22Rv1 (cell line): Measurements from ENCODE around the gene TTLL3.
A peak's percentile ranks its signal among the peaks of the same experiment; 100 is the strongest.

Experiments used
- H3K27ac ChIP-seq: fragments of 450-650 bp; 2 replicates; pipeline ENCODE4 v1.5.1; 2017
- ZFX ChIP-seq: fragments of 450-650 bp; IDR thresholded peaks from 2 replicates; pipeline ENCODE4 v1.6.1; 2017; ENCODE audit warnings: antibody characterized with exemption, borderline replicate concordance
- TF ChIP-seq, protein P1 (sequence below): fragments of 450-650 bp; IDR thresholded peaks from 2 replicates; pipeline ENCODE4 v1.5.1; 2017; ENCODE audit warnings: mild to moderate bottlenecking

The TTLL3 gene

DNA sequence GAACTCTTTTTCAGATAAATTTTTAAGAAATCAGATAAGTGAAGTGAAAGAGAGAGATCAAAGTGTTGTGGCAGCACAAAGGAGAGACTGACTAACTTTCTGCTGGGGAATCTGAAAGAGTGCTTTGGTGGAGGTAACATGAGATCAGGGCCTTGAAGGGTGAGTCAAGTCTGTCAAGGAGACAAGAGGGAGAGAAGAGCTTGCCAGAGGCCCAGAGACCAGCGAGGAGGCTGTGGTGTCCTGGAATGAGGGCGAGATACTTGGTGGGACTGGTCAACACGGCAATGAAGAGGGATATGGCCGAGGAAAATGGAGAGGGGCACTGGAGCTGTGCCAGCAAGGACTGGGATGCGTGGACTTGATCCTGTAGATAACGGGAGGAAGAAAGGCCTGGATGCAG lies 22.3 kb upstream of the TTLL3 start:
- no peak for TF ChIP-seq ZFX
- TF ChIP-seq, protein P1, sequence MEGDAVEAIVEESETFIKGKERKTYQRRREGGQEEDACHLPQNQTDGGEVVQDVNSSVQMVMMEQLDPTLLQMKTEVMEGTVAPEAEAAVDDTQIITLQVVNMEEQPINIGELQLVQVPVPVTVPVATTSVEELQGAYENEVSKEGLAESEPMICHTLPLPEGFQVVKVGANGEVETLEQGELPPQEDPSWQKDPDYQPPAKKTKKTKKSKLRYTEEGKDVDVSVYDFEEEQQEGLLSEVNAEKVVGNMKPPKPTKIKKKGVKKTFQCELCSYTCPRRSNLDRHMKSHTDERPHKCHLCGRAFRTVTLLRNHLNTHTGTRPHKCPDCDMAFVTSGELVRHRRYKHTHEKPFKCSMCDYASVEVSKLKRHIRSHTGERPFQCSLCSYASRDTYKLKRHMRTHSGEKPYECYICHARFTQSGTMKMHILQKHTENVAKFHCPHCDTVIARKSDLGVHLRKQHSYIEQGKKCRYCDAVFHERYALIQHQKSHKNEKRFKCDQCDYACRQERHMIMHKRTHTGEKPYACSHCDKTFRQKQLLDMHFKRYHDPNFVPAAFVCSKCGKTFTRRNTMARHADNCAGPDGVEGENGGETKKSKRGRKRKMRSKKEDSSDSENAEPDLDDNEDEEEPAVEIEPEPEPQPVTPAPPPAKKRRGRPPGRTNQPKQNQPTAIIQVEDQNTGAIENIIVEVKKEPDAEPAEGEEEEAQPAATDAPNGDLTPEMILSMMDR, result no peak
- H3K27ac ChIP-seq, result no peak overlapping the region

DNA sequence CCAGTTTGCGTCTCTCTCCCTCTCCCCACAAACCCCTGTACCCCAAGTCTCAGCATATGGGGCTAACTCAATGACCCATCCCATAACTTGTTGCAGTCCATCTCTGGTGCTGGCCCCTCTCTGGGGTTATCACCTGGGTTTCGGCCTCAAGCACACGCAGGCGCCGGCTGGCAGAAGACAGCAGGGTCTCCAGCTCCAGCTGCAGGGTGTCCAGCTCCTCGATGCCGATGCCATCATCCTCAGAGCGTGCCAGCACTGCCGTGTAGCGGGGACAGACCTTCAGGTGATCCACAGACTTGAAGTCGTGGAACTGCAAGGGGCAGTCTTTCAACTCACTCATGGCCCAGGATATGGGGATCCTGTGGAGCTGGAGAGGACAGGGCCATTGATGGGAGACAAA lies 18.9 kb upstream of the TTLL3 start:
- TF ChIP-seq, protein P1, result no peak
- TF ChIP-seq ZFX, result no peak
- peak overlapping the region; percentile 92; the same call in 1 of the 2 replicates for H3K27ac ChIP-seq

DNA sequence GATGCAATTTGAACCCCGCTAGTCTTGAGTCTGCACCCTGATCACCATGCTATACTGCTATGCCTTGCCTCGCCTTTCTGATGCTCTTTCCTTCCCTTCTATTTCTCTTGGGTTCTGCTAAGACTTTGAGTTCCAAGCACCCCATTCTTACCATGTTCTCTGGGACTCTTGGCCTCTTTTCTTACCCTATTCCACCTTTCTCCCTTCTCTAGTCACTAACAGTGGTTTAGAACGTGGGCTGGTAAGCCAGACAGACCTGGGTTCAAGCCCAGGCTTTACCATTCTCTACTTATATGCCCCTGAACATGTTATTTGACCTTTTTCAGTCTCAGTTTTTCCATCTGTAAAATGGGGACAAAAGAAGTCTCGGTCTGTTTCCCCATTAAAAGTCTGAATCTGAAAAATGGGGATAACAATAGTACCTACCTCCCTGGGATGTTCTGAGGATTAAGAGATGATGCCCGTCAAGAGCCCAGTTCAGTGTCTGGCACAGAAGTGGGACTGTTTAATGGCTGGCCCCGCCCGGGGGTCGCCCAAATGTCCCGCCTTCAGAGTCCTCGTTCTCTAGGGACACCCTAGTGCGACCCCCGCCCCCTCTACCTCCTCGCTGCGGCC lies 18.2 kb upstream of the TTLL3 start:
- peak overlapping the region; percentile 92 for H3K27ac ChIP-seq
- TF ChIP-seq ZFX, result no peak
- TF ChIP-seq, protein P1, result no peak

DNA sequence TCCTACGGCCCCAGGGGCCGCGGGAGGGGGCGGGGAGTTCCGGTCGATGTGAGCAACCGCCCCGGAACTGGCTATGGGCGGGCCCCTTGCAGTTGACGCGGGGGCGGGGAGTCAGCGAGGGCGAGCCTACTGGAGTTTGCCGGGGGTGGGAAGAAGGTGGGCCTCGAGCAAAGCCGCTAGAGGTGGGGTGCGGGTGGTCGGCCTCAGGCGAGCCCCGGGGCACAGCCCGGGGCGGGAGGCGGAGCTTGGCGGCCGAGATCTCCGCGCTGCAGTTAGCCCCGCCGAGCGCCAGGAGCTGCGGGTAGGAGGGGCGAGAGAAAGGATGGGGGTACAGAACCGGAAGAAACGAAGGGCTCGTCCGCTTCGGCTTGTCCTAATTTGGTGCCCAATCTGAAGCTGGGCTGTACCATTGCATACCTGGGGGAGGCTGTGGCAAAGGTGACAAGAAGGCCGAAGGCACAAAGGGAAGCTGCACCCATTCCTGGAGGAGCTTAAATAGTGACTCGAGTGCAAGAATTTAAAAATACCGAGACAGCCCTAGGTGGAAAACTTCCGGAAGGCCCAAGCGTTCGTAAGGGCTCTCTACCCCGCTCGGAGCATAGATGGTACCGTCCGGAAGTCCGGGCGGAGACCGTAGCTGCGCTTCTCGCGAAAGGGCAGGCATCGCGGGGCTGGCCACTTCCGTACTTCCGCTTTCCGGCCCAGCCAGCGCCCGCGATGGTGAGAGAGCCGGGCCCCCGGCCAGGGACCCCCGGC lies 17.5 kb upstream of the TTLL3 start, which contains the start of the genes ARPC4 and TADA3:
Gene ARPC4 (plus strand): TSS at position 678 of the 756 bp plus-strand sequence. CDS start 40 bp downstream, at position 718.
Gene TADA3 (minus strand): TSS at position 69 of the 756 bp plus-strand sequence. CDS start 1,007 bp downstream, outside the sequence.
- no peak for TF ChIP-seq ZFX
- TF ChIP-seq, protein P1, result no peak
- H3K27ac ChIP-seq, result peak within 1 kb of the TSS; percentile 92

DNA sequence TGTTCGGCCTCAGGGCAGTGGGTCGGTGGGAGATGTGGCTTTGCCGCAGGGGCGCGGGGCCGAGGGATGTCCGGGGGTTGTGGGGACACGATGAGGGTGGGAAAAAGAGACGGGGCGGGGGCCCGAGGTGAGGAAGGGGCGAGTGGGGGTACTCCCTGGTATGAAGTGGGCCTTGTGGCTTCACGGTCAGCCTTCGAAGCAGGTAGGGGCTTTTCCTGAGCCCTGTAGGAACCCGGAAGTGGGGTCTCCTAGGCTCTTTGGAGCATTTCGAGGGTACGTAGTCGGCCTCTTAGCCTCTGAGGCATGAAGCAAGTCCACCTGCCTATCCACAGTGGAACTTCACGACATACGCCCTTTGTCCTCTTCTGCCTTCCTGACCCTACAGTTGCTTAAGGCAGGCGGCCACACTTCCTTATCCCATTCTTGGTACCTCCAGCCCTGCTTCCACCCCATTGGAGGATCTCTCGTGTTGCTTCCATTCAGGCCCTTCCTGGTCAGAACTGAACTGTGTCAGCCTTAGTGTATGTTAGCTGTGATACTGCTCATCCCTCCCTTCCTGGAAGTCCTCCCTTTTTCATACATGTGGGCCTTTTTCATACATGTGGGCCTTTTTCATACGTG lies 16.8 kb upstream of the TTLL3 start:
- TF ChIP-seq, protein P1, result no peak
- no peak for TF ChIP-seq ZFX
- H3K27ac ChIP-seq, result peak overlapping the region; percentile 92

DNA sequence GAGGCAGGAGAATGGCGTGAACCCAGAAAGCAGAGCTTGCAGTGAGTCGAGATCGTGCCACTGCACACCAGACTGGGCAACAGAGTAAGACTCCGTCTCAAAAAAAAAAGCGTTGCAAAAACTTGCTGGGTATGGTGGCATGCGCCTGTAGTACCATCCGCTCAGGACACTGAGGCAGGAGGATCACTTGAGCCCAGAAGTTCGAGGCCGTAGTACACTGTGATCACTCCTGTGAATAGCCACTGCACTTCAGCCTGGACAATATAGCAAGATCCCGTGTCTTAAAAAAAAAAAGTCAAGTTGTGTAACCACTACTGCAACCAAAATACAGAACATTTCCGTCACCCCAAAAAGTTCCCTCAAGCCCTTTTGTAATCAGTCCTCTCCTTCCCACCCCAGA lies 15.7 kb upstream of the TTLL3 start:
- H3K27ac ChIP-seq, result no peak overlapping the region
- TF ChIP-seq ZFX, result no peak
- TF ChIP-seq, protein P1, result no peak

DNA sequence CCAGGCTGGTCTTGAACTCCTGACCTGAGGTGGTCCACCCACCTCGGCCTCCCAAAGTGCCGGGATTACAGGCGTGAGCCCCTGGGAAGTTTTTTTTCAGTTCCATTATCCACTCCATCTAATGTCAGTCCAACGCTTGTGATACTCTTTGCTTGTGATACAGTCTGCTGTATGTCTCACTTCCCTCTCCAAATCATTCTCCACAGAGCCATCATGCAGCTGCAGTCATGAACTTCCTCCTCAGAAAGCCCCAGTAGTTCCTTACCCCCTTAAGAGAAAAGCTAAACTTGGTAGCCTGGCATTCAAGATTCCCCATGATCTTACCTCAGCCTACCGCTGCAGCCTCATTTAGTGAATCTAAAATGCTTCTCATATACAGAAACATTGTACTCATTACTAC lies 14.9 kb upstream of the TTLL3 start:
- H3K27ac ChIP-seq, result no peak overlapping the region
- TF ChIP-seq, protein P1, result no peak
- no peak for TF ChIP-seq ZFX
